AG09319 (cell line): ENCODE data around the gene S100A9.
"Not testable (repeated sequence)": the region's sequence is repeated elsewhere in the genome, so short reads cannot be mapped to it uniquely, and the experiment has no call there.

Experiments
- DNase-seq: peaks from one replicate; pipeline ENCODE4 v3.0.0-alpha.2; 2010; ENCODE audit warnings: low read depth; ENCODE audit errors: extremely low read depth
- CTCF ChIP-seq: IDR thresholded peaks from 2 replicates; pipeline ENCODE4 v1.5.1; 2011; ENCODE audit warnings: low read depth, mild to moderate bottlenecking, inconsistent platforms, low read length, moderate library complexity

The S100A9 gene

GRCh38 chr1:153357853-153358690 is at the start of gene S100A9:
S100A9 (plus strand) TSS chr1:153357854; CDS start chr1:153358284, 430 bp downstream.
- no peak for TF ChIP-seq CTCF
- DNase-seq: no peak

- no peak for DNase-seq
- TF ChIP-seq CTCF: no peak
Observed at GRCh38 chr1:153308540-153308939, 49.1 kb upstream of the S100A9 start.

- DNase-seq: no peak
- TF ChIP-seq CTCF: no peak
Observed at GRCh38 chr1:153309441-153309840, 48.2 kb upstream of the S100A9 start.

- no peak for TF ChIP-seq CTCF
- no peak for DNase-seq
Observed at GRCh38 chr1:153310526-153310925, 47.1 kb upstream of the S100A9 start.

GRCh38 chr1:153312570-153313186 is 45.0 kb upstream of the S100A9 start, which contains the start of gene PGLYRP3:
PGLYRP3 (minus strand) TSS chr1:153312952; CDS start chr1:153310665, 2,287 bp downstream.
- no peak for TF ChIP-seq CTCF
- DNase-seq: no peak

GRCh38 chr1:153313288-153313687 is 44.4 kb upstream of the S100A9 start:
- no peak for TF ChIP-seq CTCF
- no peak for DNase-seq

GRCh38 chr1:153314388-153314787 is 43.3 kb upstream of the S100A9 start:
- DNase-seq: not testable (repeated sequence)

- not testable (repeated sequence) for DNase-seq
Observed at GRCh38 chr1:153316013-153316412, 41.6 kb upstream of the S100A9 start.

- not testable (repeated sequence) for DNase-seq
Observed at GRCh38 chr1:153318145-153318544, 39.5 kb upstream of the S100A9 start.
